Heart left ventricle (tissue), 13 donors: ENCODE data around the gene MPZL2.
"Not testable (repeated sequence)": the region's sequence is repeated elsewhere in the genome, so short reads cannot be mapped to it uniquely, and the experiment has no call there.

ENCODE experiments used
- POLR2A ChIP-seq, 2 donors: fragments of 450-650 bp; IDR thresholded peaks; one replicate each; pipeline ENCODE4 v1.6.1; 2017; ENCODE audit warnings: antibody characterized with exemption in 2 of 2, mild to moderate bottlenecking in 2 of 2, moderate library complexity in 2 of 2
- TF ChIP-seq, protein P1 (sequence below), 12 donors: fragments of 200-600 bp; sonication (generic) in 4 of 12; IDR thresholded peaks; one replicate each; pipeline versions ENCODE4 v1.5.0 to v1.8.0; 2018 to 2022; ENCODE audit warnings: antibody characterized with exemption in 12 of 12, mild to moderate bottlenecking in 5 of 12
- donor health status: ischemic (EF 13 %, LVEDD 7.1; RV severe dilation, severe dysfunction).
- donor health status: DM: no; HTN: yes; CAD: no.
- donor health status: DM: no; HTN: no; CAD: no.
- donor health status: ischemic (EF 25% LVEDD 6.9; RV normal size, moderate dysfunction).
- donor health status: ischemic (EF 25% LVEDD 5.7; RV mildly dilated, moderate dysfunction).
- donor health status: ischemic (EF 35%, LVEDD 5.7; RV mildly dilated, moderate dysfunction).
- donor health status: nonischemic (EF 11% LVEDD 7.7; RV severe dilation, severe dysfunction).
- donor health status: DM: yes; HTN: yes; CAD: no.
- donor health status: PGD.
- donor health status: ischemic (EF 29% LVEDD 5.4; RV normal size, mild dysfunction).
- donor health status: nonischemic (EF 23%, LVEDD 6.1; RV moderate dilation, normal function).

- TF ChIP-seq POLR2A (IDR thresholded peaks at IDR 0.05) = not testable (repeated sequence)
- TF ChIP-seq, protein P1, sequence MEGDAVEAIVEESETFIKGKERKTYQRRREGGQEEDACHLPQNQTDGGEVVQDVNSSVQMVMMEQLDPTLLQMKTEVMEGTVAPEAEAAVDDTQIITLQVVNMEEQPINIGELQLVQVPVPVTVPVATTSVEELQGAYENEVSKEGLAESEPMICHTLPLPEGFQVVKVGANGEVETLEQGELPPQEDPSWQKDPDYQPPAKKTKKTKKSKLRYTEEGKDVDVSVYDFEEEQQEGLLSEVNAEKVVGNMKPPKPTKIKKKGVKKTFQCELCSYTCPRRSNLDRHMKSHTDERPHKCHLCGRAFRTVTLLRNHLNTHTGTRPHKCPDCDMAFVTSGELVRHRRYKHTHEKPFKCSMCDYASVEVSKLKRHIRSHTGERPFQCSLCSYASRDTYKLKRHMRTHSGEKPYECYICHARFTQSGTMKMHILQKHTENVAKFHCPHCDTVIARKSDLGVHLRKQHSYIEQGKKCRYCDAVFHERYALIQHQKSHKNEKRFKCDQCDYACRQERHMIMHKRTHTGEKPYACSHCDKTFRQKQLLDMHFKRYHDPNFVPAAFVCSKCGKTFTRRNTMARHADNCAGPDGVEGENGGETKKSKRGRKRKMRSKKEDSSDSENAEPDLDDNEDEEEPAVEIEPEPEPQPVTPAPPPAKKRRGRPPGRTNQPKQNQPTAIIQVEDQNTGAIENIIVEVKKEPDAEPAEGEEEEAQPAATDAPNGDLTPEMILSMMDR (IDR thresholded peaks at IDR 0.05) = not testable (repeated sequence)
Observed at GRCh38 chr11:118308995-118309528, 45.0 kb upstream of the MPZL2 start.
